Neural progenitor cell (in vitro differentiated cells): ENCODE measurements around the gene CHST8. TPM values are rescaled to one million over a fixed set of nuclear protein-coding genes. Genes with fewer than 3 reads are reported as not detected.

Source experiments
- DNase-seq: peaks from one replicate; pipeline ENCODE4 v3.0.0-alpha.2; 2016; ENCODE audit warnings: low spot score
- H2AFZ ChIP-seq: fragments of 200-600 bp; sonication (generic); replicated peaks from 2 replicates; pipeline ENCODE4 v1.6.1; 2016; ENCODE audit warnings: antibody characterized with exemption
- H3F3A ChIP-seq: fragments of 200-600 bp; sonication (generic); 2 replicates; pipeline ENCODE4 v1.6.1; 2016; ENCODE audit warnings: antibody characterized with exemption, low read depth
- H3K27ac ChIP-seq: fragments of 200-600 bp; sonication (generic); 2 replicates; pipeline ENCODE4 v1.5.1; 2016; ENCODE audit warnings: mild to moderate bottlenecking
- H3K27me3 ChIP-seq: fragments of 200-600 bp; sonication (generic); 2 replicates; pipeline ENCODE4 v1.6.1; 2016; ENCODE audit warnings: mild to moderate bottlenecking, moderate library complexity
- H3K36me3 ChIP-seq: fragments of 200-600 bp; sonication (generic); 2 replicates; pipeline ENCODE4 v1.5.1; 2016
- H3K4me1 ChIP-seq: fragments of 200-600 bp; sonication (generic); 2 replicates; pipeline ENCODE4 v1.6.1; 2016; ENCODE audit warnings: mixed run types
- H3K4me2 ChIP-seq: fragments of 200-600 bp; sonication (generic); 2 replicates; pipeline ENCODE4 v1.6.1; 2016
- H3K4me3 ChIP-seq: fragments of 200-600 bp; sonication (generic); 2 replicates; pipeline ENCODE4 v1.5.1; 2016
- H3K79me2 ChIP-seq: fragments of 200-600 bp; sonication (generic); 2 replicates; pipeline ENCODE4 v1.6.1; 2016; ENCODE audit warnings: low read depth
- H3K9ac ChIP-seq: fragments of 200-600 bp; sonication (generic); 2 replicates; pipeline ENCODE4 v1.6.1; 2016
- H3K9me3 ChIP-seq: fragments of 200-600 bp; sonication (generic); 2 replicates; pipeline ENCODE4 v1.5.1; 2016; ENCODE audit warnings: low read depth
- H4K20me1 ChIP-seq: fragments of 200-600 bp; sonication (generic); 2 replicates; pipeline ENCODE4 v1.6.1; 2016; ENCODE audit warnings: low read depth
- H3K27ac Mint-ChIP-seq: 3 replicates; pipeline ENCODE4 v1.8.0; 2021; ENCODE audit warnings: mixed read lengths
- H3K27me3 Mint-ChIP-seq: 2 replicates; pipeline ENCODE4 v1.8.0; 2022; ENCODE audit warnings: low read depth, mild to moderate bottlenecking, inconsistent platforms, moderate library complexity, mixed read lengths; ENCODE audit not compliant: insufficient read depth
- H3K36me3 Mint-ChIP-seq: 3 replicates; pipeline ENCODE4 v1.8.0; 2021; ENCODE audit warnings: mixed read lengths
- H3K4me1 Mint-ChIP-seq: 3 replicates; pipeline ENCODE4 v1.8.0; 2021; ENCODE audit warnings: mixed read lengths
- H3K4me3 Mint-ChIP-seq: 3 replicates; pipeline ENCODE4 v1.8.0; 2021; ENCODE audit warnings: mild to moderate bottlenecking, moderate library complexity, mixed read lengths
- H3K9me3 Mint-ChIP-seq: 3 replicates; pipeline ENCODE4 v1.8.0; 2020; ENCODE audit warnings: mixed read lengths
- EZH2 ChIP-seq: fragments of 200-600 bp; sonication (generic); IDR thresholded peaks from 2 replicates; pipeline ENCODE4 v1.6.1; 2017; ENCODE audit warnings: antibody characterized with exemption, mild to moderate bottlenecking, moderate library complexity
- EZH2phosphoT487 ChIP-seq: fragments of 200-600 bp; sonication (generic); IDR thresholded peaks from 2 replicates; pipeline ENCODE4 v1.6.1; 2017; ENCODE audit warnings: antibody characterized with exemption
- total RNA-seq: library from RNA; depleted of rRNA; stranded (reverse); fragments of >200 nt; gene quantifications from 2 replicates; pipeline ENCODE4 v1.2.3, GENCODE V29; 2015; ENCODE audit warnings: low replicate concordance
- TF ChIP-seq, protein P1 (sequence below): fragments of 200-600 bp; sonication (generic); IDR thresholded peaks from 2 replicates; pipeline ENCODE4 v1.5.1; 2017; ENCODE audit warnings: antibody characterized with exemption, mild to moderate bottlenecking

Gene CHST8
- total RNA-seq, 1 donor from 2014 or later = 0.92 TPM

DNA sequence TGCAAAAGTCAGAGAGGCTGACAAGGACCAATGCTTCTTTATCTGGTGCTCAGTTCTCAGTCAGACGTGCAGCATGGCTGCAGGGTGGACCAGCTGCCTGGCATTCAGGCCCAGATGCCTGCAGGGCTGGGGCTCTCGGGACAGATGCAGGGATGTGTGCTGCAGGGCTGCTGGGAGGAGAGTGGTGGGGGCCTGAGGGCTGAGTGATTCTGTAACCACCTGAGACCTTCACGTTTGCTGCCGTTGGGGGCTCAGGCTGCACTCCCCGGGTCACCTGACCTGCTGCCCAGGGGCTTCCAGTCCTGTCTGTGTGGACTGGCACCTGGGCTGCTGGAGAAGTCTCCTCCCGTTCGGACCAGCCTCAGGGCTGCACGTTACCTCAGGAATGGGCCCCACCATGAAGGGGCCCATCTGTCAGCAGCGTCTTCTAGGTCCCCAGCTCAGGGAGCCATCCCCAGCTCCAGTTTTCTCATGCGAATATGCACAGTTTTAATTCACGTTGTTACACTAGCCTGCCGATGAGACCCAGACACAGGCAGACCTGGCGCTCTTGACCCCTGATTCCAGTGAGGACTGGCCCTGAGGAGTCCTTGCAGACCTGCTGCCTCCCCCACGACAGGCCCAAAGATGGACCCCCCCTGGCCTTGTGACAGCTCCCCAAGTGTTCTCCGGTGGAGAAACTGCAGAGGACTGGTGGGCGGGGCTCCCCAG lies 191.8 kb downstream of the CHST8 start:
- Histone ChIP-seq H3K36me3 (no peaks in the 10 kb centered on the region), H4K20me1 (peaks cover 10% of the 10 kb centered on the region), H3K4me3 (no peak overlapping the region), H2AFZ (no peak overlapping the region), H3K27me3 (no peaks in the 10 kb centered on the region), H3K79me2 (no peaks in the 10 kb centered on the region), H3K9me3 (no peaks in the 10 kb centered on the region), H3K9ac (no peak overlapping the region), H3K4me2 (no peak overlapping the region), H3F3A (no peaks in the 10 kb centered on the region), H3K27ac (no peak overlapping the region), H3K4me1 (peaks cover 4% of the 10 kb centered on the region)
- no peak for DNase-seq
- TF ChIP-seq, protein P1, sequence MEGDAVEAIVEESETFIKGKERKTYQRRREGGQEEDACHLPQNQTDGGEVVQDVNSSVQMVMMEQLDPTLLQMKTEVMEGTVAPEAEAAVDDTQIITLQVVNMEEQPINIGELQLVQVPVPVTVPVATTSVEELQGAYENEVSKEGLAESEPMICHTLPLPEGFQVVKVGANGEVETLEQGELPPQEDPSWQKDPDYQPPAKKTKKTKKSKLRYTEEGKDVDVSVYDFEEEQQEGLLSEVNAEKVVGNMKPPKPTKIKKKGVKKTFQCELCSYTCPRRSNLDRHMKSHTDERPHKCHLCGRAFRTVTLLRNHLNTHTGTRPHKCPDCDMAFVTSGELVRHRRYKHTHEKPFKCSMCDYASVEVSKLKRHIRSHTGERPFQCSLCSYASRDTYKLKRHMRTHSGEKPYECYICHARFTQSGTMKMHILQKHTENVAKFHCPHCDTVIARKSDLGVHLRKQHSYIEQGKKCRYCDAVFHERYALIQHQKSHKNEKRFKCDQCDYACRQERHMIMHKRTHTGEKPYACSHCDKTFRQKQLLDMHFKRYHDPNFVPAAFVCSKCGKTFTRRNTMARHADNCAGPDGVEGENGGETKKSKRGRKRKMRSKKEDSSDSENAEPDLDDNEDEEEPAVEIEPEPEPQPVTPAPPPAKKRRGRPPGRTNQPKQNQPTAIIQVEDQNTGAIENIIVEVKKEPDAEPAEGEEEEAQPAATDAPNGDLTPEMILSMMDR = no peak
- no peak for TF ChIP-seq EZH2
- TF ChIP-seq EZH2phosphoT487 = no peak
- no peak overlapping the region for H3K27ac Mint-ChIP-seq
- peaks cover 4% of the 10 kb centered on the region for H3K27me3 Mint-ChIP-seq
- H3K36me3 Mint-ChIP-seq = peaks cover 9% of the 10 kb centered on the region
- H3K9me3 Mint-ChIP-seq = no peaks in the 10 kb centered on the region
- peaks cover 30% of the 10 kb centered on the region for H3K4me1 Mint-ChIP-seq
- no peak overlapping the region for H3K4me3 Mint-ChIP-seq

DNA sequence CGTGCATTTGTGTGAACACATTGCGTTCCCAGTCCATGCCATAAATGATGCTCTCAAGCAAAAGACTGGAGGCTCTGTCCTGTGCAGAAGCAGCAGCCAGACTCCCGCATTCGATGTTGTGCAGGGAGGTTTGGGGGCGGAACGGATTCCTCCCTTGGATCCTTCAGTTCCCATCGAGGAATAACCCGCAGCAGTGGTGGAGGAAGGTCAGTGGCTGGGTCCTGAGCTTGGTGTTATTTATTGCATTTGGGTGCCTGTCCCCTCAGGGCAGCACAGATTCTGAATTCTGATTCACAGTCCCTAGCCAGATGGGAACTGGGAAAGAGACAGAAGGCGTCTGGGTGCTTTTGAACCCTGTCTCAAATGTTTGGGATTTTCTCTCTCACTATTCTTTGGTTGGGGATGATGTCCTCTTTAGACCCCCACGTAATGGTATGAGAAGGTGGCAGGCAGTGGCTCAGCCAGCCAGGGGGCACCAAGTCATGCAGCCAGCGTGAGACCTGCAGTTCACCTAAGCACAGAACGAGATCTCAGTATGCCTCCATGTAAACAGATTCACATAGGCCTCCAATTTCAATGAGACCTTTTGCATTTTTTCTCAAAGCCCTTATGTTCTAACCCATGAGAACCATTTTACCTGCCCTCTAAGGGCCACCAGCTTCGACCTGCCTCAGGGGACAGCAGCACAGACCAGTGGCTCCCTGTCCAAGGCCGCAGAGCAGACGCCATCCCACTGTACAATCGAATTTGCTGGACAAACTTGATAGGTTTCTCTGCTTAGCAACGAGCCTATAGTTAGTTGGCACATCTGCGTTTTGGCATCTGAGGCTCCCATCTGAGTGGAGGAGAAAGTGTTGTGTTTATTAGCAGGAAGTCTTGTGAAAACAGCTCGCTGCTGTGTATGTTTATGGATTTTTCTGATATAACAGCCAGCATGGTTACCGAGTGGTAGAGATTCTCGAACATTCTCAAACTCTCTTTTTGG lies 192.7 kb downstream of the CHST8 start:
- Histone ChIP-seq H3K36me3 (no peaks in the 10 kb centered on the region), H3K4me2 (no peak overlapping the region), H2AFZ (no peak overlapping the region), H3K27ac (no peak overlapping the region), H3K4me1 (peaks cover 6% of the 10 kb centered on the region), H3F3A (peaks cover 5% of the 10 kb centered on the region), H3K27me3 (no peaks in the 10 kb centered on the region), H3K9ac (no peak overlapping the region), H4K20me1 (peaks cover 10% of the 10 kb centered on the region), H3K79me2 (no peaks in the 10 kb centered on the region), H3K9me3 (no peaks in the 10 kb centered on the region), H3K4me3 (no peak overlapping the region)
- no peak for TF ChIP-seq EZH2
- TF ChIP-seq EZH2phosphoT487 = no peak
- TF ChIP-seq, protein P1 = no peak
- Mint-ChIP-seq H3K27me3 (peaks cover 7% of the 10 kb centered on the region), H3K4me3 (no peak overlapping the region), H3K4me1 (peaks cover 39% of the 10 kb centered on the region), H3K27ac (peak overlapping the region; percentile 83), H3K36me3 (peaks cover 9% of the 10 kb centered on the region), H3K9me3 (no peaks in the 10 kb centered on the region)
- no peak for DNase-seq

DNA sequence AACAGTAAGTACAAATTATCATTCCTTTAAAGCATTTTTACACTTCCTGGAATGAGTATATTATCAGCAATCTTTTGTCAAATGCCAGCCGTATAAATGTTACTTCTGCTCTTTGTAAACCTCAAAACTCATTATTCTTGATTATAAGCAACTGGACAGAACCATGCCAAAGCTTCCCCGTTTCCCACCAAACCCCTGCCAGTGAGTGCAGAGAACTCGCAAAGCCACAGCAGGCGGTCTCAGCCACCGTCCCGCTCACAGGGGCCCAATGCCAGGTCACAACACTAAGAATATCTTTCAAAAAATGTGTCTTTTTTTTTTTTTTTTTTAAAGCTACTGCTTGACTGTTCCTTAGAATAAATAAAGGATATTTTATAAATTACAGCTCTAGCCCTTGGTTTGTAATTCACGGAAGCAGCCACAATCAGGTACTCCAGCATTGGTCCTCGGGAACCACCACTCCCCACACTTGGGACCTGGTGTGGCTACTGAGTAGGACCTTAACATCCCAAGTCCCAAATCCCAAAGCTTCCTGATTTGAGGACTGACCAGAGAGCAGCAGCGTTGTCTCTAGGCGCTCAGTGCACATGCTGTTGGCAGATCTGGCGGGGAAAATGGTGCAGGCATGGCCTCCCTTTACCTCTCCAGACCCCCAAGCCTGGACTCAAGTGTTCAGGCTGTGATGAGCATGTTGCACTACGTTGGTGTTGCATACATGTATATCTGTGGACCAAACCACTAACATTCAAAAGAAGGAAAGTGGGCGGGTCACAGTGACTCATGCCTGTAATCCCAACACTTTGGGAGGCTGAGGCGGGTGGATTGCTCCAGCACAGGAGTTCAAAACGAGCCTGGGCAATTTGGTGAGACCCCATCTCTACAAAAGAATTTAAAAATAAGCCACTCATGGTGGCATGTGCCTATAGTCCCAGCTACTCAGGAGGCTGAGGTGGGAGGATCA lies 193.9 kb downstream of the CHST8 start:
- Histone ChIP-seq H3F3A (peaks cover 15% of the 10 kb centered on the region), H3K9me3 (no peaks in the 10 kb centered on the region), H3K36me3 (no peaks in the 10 kb centered on the region), H3K4me1 (peaks cover 12% of the 10 kb centered on the region), H3K4me3 (no peak overlapping the region), H4K20me1 (peaks cover 10% of the 10 kb centered on the region), H3K27ac (no peak overlapping the region), H3K9ac (no peak overlapping the region), H3K4me2 (no peak overlapping the region), H2AFZ (no peak overlapping the region), H3K27me3 (peaks cover 4% of the 10 kb centered on the region), H3K79me2 (no peaks in the 10 kb centered on the region)
- Mint-ChIP-seq H3K9me3 (no peaks in the 10 kb centered on the region), H3K4me3 (no peak overlapping the region), H3K4me1 (peaks cover 43% of the 10 kb centered on the region), H3K27ac (no peak overlapping the region), H3K36me3 (peaks cover 8% of the 10 kb centered on the region), H3K27me3 (peaks cover 5% of the 10 kb centered on the region)
- TF ChIP-seq EZH2 (no peak), EZH2phosphoT487 (no peak)
- TF ChIP-seq, protein P1 = no peak
- no peak for DNase-seq
